GM20000 (cell line): ENCODE data around the gene KRT86.

Experiments
- DNase-seq: peaks from one replicate; pipeline ENCODE4 v3.0.0; 2012; ENCODE audit warnings: low spot score
- CTCF ChIP-seq: IDR thresholded peaks from 2 replicates; pipeline ENCODE4 v1.5.1; 2012; ENCODE audit warnings: mild to moderate bottlenecking, control low read depth; ENCODE audit errors: extremely low read depth, missing control alignments

KRT86 gene

GRCh38 chr12:52245962-52246569, 28.4 kb upstream of the KRT86 start:
- DNase-seq, result peak; percentile 9

GRCh38 chr12:52246720-52247621, 27.5 kb upstream of the KRT86 start:
- no peak for TF ChIP-seq CTCF
- peak; percentile 33 for DNase-seq

More at GRCh38 chr12:52245962-52246569, 28.4 kb upstream of the KRT86 start:
- no peak for TF ChIP-seq CTCF

GRCh38 chr12:52247622-52248540, 26.6 kb upstream of the KRT86 start:
- DNase-seq, result no peak

GRCh38 chr12:52248541-52249461, 25.6 kb upstream of the KRT86 start:
- no peak for TF ChIP-seq CTCF
- DNase-seq, result peak; percentile 13

More at GRCh38 chr12:52247622-52248540, 26.6 kb upstream of the KRT86 start:
- TF ChIP-seq CTCF, result no peak

GRCh38 chr12:52249511-52250047, 24.9 kb upstream of the KRT86 start:
- no peak for TF ChIP-seq CTCF
- peak; percentile 9 for DNase-seq
